Gastroesophageal sphincter (tissue), 4 donors: ENCODE measurements around the gene AUTS2. TPM values are rescaled to one million over a fixed set of nuclear protein-coding genes. Genes with fewer than 3 reads are reported as not detected.

Experiments
- ATAC-seq: fragments of 150-250 bp; one replicate; pipeline ENCODE4 v1.9.1; 2016; ENCODE audit warnings: mild to moderate bottlenecking, moderate library complexity
- H3K27ac ChIP-seq, 4 donors: fragments of 200-600 bp; sonication (generic) in 3 of 4; 1 replicate in 3 of 4; 2 replicates in 1 of 4; pipeline ENCODE4 v1.5.1; 2016 to 2019
- H3K27me3 ChIP-seq: fragments of 200-600 bp; sonication (generic); one replicate; pipeline ENCODE4 v1.5.1; 2019
- H3K36me3 ChIP-seq, 2 donors: fragments of 200-600 bp; sonication (generic); one replicate each; pipeline ENCODE4 v1.5.1; 2019; ENCODE audit warnings: control low read depth in 1 of 2
- H3K4me1 ChIP-seq, 3 donors: fragments of 200-600 bp; sonication (generic); 1 replicate in 2 of 3; 2 replicates in 1 of 3; pipeline ENCODE4 v1.5.1; 2016 to 2019; ENCODE audit warnings: control low read depth in 2 of 3
- H3K4me3 ChIP-seq, 2 donors: fragments of 200-600 bp; sonication (generic); one replicate each; pipeline ENCODE4 v1.5.1; 2019; ENCODE audit warnings: mild to moderate bottlenecking in 1 of 2, moderate library complexity in 1 of 2
- H3K9me3 ChIP-seq, 3 donors: fragments of 200-600 bp; sonication (generic); one replicate each; pipeline ENCODE4 v1.5.1; 2017 to 2019; ENCODE audit warnings: control low read depth in 2 of 3
- CTCF ChIP-seq, 4 experiments: fragments of 200-600 bp in 2 of 4; fragments of 450-650 bp in 2 of 4; sonication (generic) in 1 of 4; IDR thresholded peaks; one replicate each; pipeline ENCODE4 v1.5.1; 2017 to 2019; ENCODE audit warnings: antibody characterized with exemption in 4 of 4, mild to moderate bottlenecking in 2 of 4, moderate library complexity in 2 of 4
- EP300 ChIP-seq: sonication (generic); formaldehyde crosslinking; IDR thresholded peaks from one replicate; pipeline ENCODE4 v1.6.1; 2017; ENCODE audit warnings: antibody characterized with exemption, mild to moderate bottlenecking
- POLR2A ChIP-seq, 2 donors: fragments of 450-650 bp; IDR thresholded peaks; one replicate each; pipeline ENCODE4 v1.6.1; 2017; ENCODE audit warnings: antibody characterized with exemption in 2 of 2, mild to moderate bottlenecking in 2 of 2, moderate library complexity in 1 of 2
- POLR2AphosphoS5 ChIP-seq: sonication (generic); formaldehyde crosslinking; IDR thresholded peaks from one replicate; pipeline ENCODE4 v1.6.1; 2017; ENCODE audit warnings: antibody characterized with exemption
- WGBS, 2 donors: methylation state at CpG; one replicate each; pipeline ENCODE4 v1.1.5; 2018; ENCODE audit warnings: low coverage in 1 of 2; 5-methylcytosine and 5-hydroxymethylcytosine counted together
- total RNA-seq, 4 donors: library from RNA; depleted of rRNA; stranded (reverse); fragments of >200 nt; gene quantifications; one replicate each; pipeline ENCODE4 v1.1.0, GENCODE V29; 2016

Gene AUTS2
- total RNA-seq, 4 donors from 2014 or later, result 12.2 to 48.7 (median 44.1) TPM

GRCh38 chr7:69878015-69878414 lies 279.7 kb downstream of the AUTS2 start:
- H3K9me3 ChIP-seq, result no peaks in the 10 kb centered on the region
- no peak for ATAC-seq
- peaks cover 0 to 10% (median 0%) of the 10 kb centered on the region in 3 donors for H3K4me1 ChIP-seq
- H3K36me3 ChIP-seq, result no peaks in the 10 kb centered on the region
- H3K27ac ChIP-seq, result no peak overlapping the region
- no peak overlapping the region for H3K4me3 ChIP-seq
- H3K27me3 ChIP-seq, result no peaks in the 10 kb centered on the region
- WGBS, 2 donors, result 62 to 100% methylated on average over 1 to 3 of the region's 3 CpGs
- TF ChIP-seq POLR2AphosphoS5 (no peak), EP300 (no peak), POLR2A (IDR thresholded peaks at IDR 0.05) (no peak), CTCF (IDR thresholded peaks at IDR 0.05) (no peak)

- peaks cover 0 to 10% (median 0%) of the 10 kb centered on the region in 3 donors for H3K4me1 ChIP-seq
- no peak overlapping the region for H3K4me3 ChIP-seq
- H3K36me3 ChIP-seq, result no peaks in the 10 kb centered on the region
- no peak overlapping the region for H3K27ac ChIP-seq
- TF ChIP-seq EP300 (no peak), CTCF (IDR thresholded peaks at IDR 0.05) (no peak), POLR2A (IDR thresholded peaks at IDR 0.05) (no peak), POLR2AphosphoS5 (no peak)
- 52 to 73% methylated on average over 2 of the region's 3 CpGs for WGBS, 2 donors
- H3K9me3 ChIP-seq, result no peaks in the 10 kb centered on the region
- H3K27me3 ChIP-seq, result no peaks in the 10 kb centered on the region
- no peak for ATAC-seq
Observed at GRCh38 chr7:69878591-69878990, 280.3 kb downstream of the AUTS2 start.

DNA sequence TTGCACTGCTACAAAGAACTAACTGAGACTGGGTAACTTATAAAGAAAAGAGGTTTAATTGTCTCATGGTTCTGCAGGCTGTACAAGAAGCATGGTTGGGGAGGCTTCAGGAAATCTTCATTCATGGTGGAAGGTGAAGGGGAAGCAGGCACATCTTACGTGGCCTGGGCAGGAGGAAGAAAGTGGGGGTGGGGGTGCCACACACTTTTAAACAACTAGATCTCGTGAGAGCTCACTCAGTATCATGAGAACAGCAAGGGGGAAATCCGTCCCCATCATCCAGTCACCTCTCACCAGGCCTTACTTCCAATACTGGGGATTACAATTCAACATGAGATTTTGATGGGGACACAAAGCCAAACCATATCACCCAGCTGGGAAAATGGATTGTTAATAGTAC lies 281.7 kb downstream of the AUTS2 start:
- H3K4me1 ChIP-seq, result peaks cover 0 to 13% (median 0%) of the 10 kb centered on the region in 3 donors
- H3K27me3 ChIP-seq, result no peaks in the 10 kb centered on the region
- no peaks in the 10 kb centered on the region for H3K9me3 ChIP-seq
- 91% methylated on average over 3 of the region's 3 CpGs; no CpG with 5 or more reads in 1 of the 2 donors for WGBS, 2 donors
- no peak overlapping the region for H3K27ac ChIP-seq
- ATAC-seq, result no peak
- TF ChIP-seq EP300 (no peak), POLR2AphosphoS5 (no peak), CTCF (IDR thresholded peaks at IDR 0.05) (no peak), POLR2A (IDR thresholded peaks at IDR 0.05) (no peak)
- H3K4me3 ChIP-seq, result no peak overlapping the region
- H3K36me3 ChIP-seq, result no peaks in the 10 kb centered on the region

DNA sequence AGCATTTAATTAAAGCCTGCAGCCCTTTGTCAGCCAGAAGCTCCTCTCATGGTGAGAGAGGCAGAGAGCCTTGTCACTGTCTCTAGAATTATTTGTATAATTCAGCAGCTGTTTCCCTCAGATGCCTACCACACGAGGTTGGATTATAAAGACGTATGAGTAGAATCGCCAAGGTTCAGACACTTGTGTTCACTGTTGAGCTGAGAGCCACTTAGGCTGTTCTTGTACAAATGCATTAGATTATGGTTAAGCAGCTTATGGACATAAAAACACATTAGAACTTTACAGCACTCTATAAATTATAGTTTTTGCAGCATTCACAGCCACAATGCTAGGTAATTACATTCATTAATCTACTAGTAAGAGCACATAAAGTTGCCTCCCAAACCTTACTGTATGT lies 282.6 kb downstream of the AUTS2 start:
- Histone ChIP-seq H3K9me3 (no peaks in the 10 kb centered on the region), H3K4me1 (peaks cover 0 to 21% (median 0%) of the 10 kb centered on the region in 3 donors), H3K27ac (no peak overlapping the region), H3K27me3 (no peaks in the 10 kb centered on the region), H3K4me3 (no peak overlapping the region), H3K36me3 (no peaks in the 10 kb centered on the region)
- 46 to 47% methylated on average over 3 of the region's 3 CpGs for WGBS, 2 donors
- TF ChIP-seq POLR2AphosphoS5, result no peak
- TF ChIP-seq POLR2A (IDR thresholded peaks at IDR 0.05), result no peak
- TF ChIP-seq EP300, result no peak
- no peak for TF ChIP-seq CTCF (IDR thresholded peaks at IDR 0.05)
- no peak for ATAC-seq

DNA sequence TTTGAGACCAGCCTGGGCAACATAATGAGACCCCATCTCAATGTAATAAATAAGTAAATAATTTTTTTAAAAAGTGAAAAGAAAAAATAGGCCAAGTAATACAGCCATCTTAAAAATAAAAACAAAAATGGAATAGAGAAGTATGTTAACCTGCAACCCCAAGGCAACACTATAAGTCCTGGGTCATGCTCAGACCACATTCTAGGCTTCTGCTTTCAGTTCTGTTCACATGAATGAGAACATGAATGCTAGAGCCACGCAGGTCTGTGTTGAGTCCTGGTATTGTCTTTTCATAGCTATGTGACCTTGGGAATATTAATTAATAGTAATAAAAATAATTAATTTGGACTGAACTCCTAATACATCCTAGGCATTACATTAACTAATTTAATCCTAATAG lies 284.0 kb downstream of the AUTS2 start:
- WGBS, 2 donors, result 75 to 79% methylated on average over 1 of the region's 1 CpG
- no peak for ATAC-seq
- peaks cover 0 to 27% (median 0%) of the 10 kb centered on the region in 3 donors for H3K4me1 ChIP-seq

More for the DNA sequence above, 284.0 kb downstream of the AUTS2 start:
- no peaks in the 10 kb centered on the region for H3K36me3 ChIP-seq
- H3K27me3 ChIP-seq, result no peaks in the 10 kb centered on the region
- no peak for TF ChIP-seq POLR2AphosphoS5
- no peak for TF ChIP-seq CTCF (IDR thresholded peaks at IDR 0.05)
- no peak for TF ChIP-seq POLR2A (IDR thresholded peaks at IDR 0.05)
- TF ChIP-seq EP300, result no peak
- H3K9me3 ChIP-seq, result no peaks in the 10 kb centered on the region
- no peak overlapping the region for H3K27ac ChIP-seq
- H3K4me3 ChIP-seq, result no peak overlapping the region
